Ishikawa (cell line): ENCODE data around the gene ANKRD11.

Source experiments
- CEBPB ChIP-seq: IDR thresholded peaks from 2 replicates; pipeline ENCODE4 v1.6.1; 2012
- CREB1 ChIP-seq: IDR thresholded peaks from 2 replicates; pipeline ENCODE4 v1.6.1; 2012; ENCODE audit warnings: low read depth
- EGR1 ChIP-seq: IDR thresholded peaks from 2 replicates; pipeline ENCODE4 v1.6.1; 2012
- EP300 ChIP-seq: IDR thresholded peaks from 2 replicates; pipeline ENCODE4 v1.6.1; 2012; ENCODE audit warnings: borderline replicate concordance
- FOXM1 ChIP-seq: IDR thresholded peaks from 2 replicates; pipeline ENCODE4 v1.6.1; 2012; ENCODE audit warnings: low read depth, borderline replicate concordance
- MAX ChIP-seq: IDR thresholded peaks from 2 replicates; pipeline ENCODE4 v1.6.1; 2012
- NFIC ChIP-seq: IDR thresholded peaks from 2 replicates; pipeline ENCODE4 v1.6.1; 2012
- RAD21 ChIP-seq: IDR thresholded peaks from 2 replicates; pipeline ENCODE4 v1.6.1; 2012; ENCODE audit warnings: low read depth
- REST ChIP-seq: IDR thresholded peaks from 2 replicates; pipeline ENCODE4 v1.6.1; 2012; ENCODE audit warnings: low read depth, mild to moderate bottlenecking
- TAF1 ChIP-seq: IDR thresholded peaks from 2 replicates; pipeline ENCODE4 v1.6.1; 2012; ENCODE audit warnings: low read depth, mild to moderate bottlenecking
- TCF12 ChIP-seq: IDR thresholded peaks from 2 replicates; pipeline ENCODE4 v1.6.1; 2012; ENCODE audit warnings: low read depth
- TEAD4 ChIP-seq: IDR thresholded peaks from 2 replicates; pipeline ENCODE4 v1.6.1; 2012
- USF1 ChIP-seq: IDR thresholded peaks from 2 replicates; pipeline ENCODE4 v1.6.1; 2012
- YY1 ChIP-seq: IDR thresholded peaks from 2 replicates; pipeline ENCODE4 v1.6.1; 2012; ENCODE audit warnings: low read depth
- ZBTB7A ChIP-seq: IDR thresholded peaks from 2 replicates; pipeline ENCODE4 v1.6.1; 2012; ENCODE audit warnings: low read depth

Gene ANKRD11

GRCh38 chr16:89344458-89344834, 145.9 kb downstream of the ANKRD11 start:
- no peak for TF ChIP-seq NFIC
- TF ChIP-seq FOXM1 = no peak
- no peak for TF ChIP-seq USF1
- no peak for TF ChIP-seq REST
- TF ChIP-seq EGR1 = no peak
- no peak for TF ChIP-seq TCF12
- TF ChIP-seq CEBPB = no peak

GRCh38 chr16:89343501-89344457, 146.6 kb downstream of the ANKRD11 start:
- 0 out of 2 replicates have a peak, but pooled peaks have one; percentile 22 for TF ChIP-seq TCF12
- no peak for TF ChIP-seq EP300

GRCh38 chr16:89341697-89342694, 148.4 kb downstream of the ANKRD11 start:
- TF ChIP-seq TAF1 (no peak), FOXM1 (no peak), CREB1 (no peak), TEAD4 (no peak), ZBTB7A (no peak), RAD21 (no peak), USF1 (no peak), REST (no peak), TCF12 (no peak), YY1 (no peak)

- TF ChIP-seq USF1 = no peak
- TF ChIP-seq FOXM1 = no peak
- no peak for TF ChIP-seq EP300
- no peak for TF ChIP-seq RAD21
- no peak for TF ChIP-seq CEBPB
- TF ChIP-seq EGR1 = no peak
- TF ChIP-seq MAX = no peak
Measured at GRCh38 chr16:89341279-89341678, 149.1 kb downstream of the ANKRD11 start.

GRCh38 chr16:89338863-89339262, 151.5 kb downstream of the ANKRD11 start:
- TF ChIP-seq FOXM1 = no peak
- no peak for TF ChIP-seq TEAD4
- no peak for TF ChIP-seq TCF12
- no peak for TF ChIP-seq NFIC
- TF ChIP-seq CREB1 = no peak
- TF ChIP-seq MAX = no peak
- no peak for TF ChIP-seq ZBTB7A
- TF ChIP-seq YY1 = no peak
